GM19025 (cell line): Measurements from ENCODE around the gene AKAP12.

Experiments used
- ATAC-seq: cut with Tn5 transposase; IDR thresholded peaks from one replicate; pipeline ENCODE4 v1.9.1; 2021; ENCODE audit warnings: mild to moderate bottlenecking, low read depth, moderate library complexity; ENCODE audit not compliant: unreplicated experiment

AKAP12 gene

DNA sequence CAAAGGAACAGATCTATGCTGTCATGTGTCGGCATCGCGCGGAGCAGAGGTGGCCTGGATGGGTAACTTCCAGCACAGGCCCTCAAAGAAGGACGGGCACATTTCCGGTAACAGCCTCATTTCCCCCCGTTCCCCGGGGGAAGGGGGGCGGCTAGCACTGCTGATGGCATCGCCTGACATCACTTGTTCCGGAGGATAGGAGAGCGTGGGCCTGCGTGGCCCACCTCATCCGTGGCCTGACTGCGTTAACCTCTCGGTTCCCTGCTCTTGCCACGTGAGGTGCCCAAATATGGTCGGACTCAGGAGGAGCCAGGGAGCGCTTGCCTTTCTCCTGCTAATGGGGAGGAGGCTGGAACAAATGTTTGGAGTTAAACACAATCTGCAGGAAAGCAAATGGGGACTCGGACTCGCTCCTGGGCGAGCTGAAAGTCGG lies at the start of gene AKAP12:
TSS of gene AKAP12 (plus strand) at position 365 of the 433 bp plus-strand sequence. CDS start 596 bp downstream, outside the sequence.
- ATAC-seq, result no peak

- ATAC-seq, result no peak
These were observed 48.2 kb upstream of the AKAP12 start for GRCh38 chr6:151191527-151191926.

DNA sequence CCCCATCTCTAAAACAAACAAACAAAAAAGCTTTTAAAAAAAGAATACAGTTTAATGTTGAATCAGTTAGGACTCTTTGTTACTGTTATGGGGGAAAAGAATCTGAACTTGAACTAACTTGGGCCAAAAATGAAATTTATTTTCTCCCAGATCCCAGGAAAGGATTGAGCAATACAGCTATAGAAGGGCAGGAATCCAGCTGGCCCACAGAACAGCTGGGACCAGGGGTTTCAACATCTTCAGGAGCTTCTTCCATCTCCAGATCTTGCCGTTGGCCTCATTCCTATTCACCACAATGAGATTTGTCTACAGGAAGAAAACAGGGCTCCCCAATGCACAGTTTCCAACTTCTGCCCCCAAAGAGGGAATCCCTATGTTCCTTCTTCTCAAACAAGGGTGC lies 43.2 kb upstream of the AKAP12 start:
- ATAC-seq, result no peak

DNA sequence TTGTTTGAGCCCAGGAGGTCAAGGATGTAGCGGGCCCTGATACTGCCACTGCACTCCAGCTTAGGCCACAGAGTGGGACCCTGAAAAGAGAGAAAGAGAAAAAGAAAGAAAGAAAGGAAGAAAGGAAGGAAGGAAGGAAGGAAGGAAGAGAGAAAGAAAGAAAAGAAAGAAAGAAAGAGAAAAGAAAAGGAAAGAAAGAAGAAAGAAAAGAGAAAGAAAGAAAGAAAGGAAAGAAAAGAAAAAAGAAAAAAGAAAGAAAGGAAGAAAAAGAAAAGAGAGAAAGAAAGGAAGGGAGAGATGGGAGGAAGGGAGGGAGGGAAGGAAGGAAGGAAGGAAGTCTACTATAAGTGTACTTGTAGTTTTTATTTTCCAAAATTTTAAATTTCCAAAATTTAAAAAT lies 42.2 kb upstream of the AKAP12 start:
- ATAC-seq, result no peak

GRCh38 chr6:151199991-151200390 lies 39.8 kb upstream of the AKAP12 start:
- ATAC-seq, result no peak

DNA sequence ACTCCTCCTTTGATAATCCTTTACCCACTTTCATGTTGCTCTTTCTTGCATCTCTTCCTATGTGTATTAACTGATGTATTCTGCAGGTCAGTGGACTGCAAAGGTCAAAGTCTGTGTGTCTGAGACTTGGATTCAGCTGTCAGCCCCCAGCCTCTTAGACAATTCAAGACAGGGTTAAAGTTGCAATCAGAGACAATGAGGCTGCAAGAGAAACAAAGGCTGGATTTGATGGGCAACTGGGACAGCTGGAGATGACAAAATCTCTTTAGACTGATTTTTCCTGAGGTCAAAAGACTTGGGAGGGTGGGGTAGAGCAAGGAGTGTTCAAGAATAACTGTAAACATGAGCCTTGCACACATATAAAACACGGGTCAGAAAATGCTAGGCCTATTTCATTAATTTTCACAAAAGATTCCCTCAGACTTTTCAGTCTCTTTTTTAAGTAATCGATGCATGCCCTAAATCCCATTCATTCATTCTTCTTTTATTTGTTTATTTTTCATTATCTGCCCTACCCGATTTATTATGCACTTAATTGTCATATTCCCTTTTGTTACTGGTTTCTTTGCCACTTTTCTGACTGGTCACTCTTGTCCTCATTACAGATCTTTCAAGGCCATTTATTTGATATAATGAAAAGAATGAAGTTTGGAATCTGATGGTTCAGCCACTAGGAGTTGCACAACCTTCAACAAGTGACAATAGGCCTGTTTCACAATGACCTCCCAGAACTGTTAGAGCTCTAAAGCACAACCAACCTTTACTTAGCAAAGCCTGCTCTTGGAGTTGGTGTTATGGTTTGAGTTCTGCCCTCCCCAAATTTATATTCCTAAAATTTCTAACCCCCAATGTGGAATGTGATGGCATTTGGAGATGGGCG lies 33.8 kb upstream of the AKAP12 start:
- no peak for ATAC-seq

DNA sequence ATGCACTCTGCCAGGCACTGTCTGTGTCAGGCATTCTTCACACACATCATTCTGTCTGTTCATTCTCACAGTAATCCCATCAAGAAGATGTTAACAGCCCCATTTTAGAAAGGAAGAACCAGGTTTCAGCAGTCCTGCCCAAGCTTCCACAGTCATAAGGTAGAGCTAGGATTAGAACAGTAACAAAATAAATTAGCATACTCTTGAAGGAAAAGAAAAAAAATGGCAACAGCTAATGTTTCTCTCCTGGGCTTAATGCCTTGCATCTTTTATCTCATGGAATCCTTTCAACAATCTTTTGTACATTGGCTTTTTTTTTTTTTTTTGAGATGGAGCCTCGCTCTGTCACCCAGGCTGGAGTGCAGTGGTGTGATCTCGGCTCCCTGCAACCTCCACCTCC lies 32.1 kb upstream of the AKAP12 start:
- ATAC-seq, result no peak

GRCh38 chr6:151209071-151209831 lies 30.5 kb upstream of the AKAP12 start:
- ATAC-seq, result no peak

DNA sequence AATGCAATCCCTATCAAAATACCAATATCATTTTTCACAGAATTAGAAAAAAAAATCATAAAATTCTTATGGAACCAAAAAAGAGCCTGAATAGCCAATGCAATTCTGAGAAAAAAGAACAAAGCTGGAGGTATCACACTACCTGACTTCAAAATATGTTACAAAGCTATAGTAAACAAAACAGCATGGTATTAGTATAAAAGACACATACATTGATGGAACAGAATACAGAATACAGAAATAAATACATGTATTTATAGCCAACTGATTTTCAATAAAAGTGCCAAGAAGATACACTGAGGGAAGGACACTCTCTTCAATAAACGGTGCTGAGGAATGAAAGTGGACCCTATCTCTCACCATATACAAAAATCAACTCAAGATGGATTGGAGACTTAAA lies 28.7 kb upstream of the AKAP12 start:
- no peak for ATAC-seq

- ATAC-seq, result no peak
These were observed 26.4 kb upstream of the AKAP12 start for GRCh38 chr6:151213352-151213751.

DNA sequence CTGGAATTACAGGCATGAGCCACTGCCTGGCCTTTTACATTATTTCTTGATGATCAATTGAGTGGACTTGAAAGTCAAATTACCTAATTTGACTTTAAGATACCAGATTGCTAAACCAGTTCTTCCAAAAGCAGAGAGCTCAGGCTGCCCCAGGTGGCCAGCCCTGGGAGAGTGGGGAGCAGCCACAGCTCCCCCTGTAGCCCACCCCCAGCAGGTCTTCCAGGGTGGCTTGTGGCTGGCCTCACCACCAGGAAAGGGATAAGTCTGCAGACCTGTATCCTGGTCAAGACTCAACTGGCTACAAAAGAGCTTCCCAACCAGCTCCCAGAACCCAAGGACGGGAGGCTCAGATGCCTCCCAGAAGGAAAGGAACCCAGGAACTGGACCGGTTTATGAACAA lies 23.8 kb upstream of the AKAP12 start:
- no peak for ATAC-seq

- no peak for ATAC-seq
These were observed 23.0 kb upstream of the AKAP12 start for GRCh38 chr6:151216804-151217203.

DNA sequence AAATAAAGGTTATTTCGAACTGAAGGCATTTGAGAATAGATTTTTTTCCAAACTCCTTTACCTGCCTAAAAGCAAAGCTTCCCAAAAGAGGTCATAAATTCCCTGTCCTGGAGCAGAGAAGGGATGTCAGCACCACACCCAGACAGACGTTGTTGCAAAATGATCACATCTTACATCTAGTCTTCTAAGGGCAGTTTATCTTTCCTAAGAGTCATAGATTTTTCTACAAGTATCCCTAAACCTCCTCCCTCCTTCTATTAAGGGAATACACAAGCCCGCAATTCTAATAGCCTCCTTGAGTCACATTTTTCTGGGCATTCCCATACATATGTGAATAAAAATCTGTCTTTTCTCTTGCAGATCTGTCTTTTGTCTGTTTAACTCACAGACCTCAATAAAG lies 20.6 kb upstream of the AKAP12 start:
- no peak for ATAC-seq

- ATAC-seq, result no peak
These were observed 15.7 kb upstream of the AKAP12 start for GRCh38 chr6:151224076-151224475.

GRCh38 chr6:151225919-151226318 lies 13.8 kb upstream of the AKAP12 start:
- no peak for ATAC-seq

- ATAC-seq, result no peak
These were observed 10.9 kb upstream of the AKAP12 start for GRCh38 chr6:151228788-151229400.

DNA sequence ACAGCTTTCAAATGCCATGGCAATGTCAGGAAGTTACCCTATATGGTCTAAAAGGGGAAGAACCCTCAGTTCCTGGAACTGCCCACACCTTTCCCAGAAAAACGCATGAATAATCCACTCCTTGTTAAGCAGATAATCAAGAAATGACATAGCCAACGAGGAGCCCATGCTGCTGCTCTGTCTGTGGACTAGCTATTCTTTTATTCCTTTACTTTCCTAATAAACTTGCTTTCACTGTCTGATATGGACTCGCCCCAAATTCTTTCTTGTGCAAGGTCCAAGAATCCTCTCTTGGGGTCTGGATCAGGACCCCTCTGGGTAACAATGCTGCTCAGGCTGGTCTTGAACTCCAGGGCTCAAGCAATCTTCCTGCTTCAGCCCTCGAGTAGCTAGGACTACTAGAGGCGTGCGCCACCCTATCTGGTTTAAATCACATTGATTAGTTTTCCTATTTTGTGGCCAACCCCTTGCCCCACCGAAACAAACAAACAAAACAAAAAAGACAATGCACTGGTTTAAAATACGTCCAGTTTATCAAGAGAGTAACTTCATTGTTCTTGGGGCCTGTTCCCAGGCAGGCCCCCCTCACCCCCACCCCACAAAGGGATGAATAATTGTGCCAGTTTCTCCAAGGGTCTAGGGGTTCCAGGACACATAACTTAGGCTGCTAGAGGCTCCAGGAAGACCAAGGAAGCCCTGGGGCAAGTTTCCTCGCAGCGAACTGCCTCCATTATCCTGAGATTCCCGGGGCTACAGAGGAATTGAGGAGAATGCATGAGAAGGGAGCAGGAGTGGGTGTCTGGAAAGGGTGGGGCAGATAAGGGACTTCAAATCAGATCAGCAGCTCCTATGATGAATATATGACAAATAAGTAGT lies 10.1 kb upstream of the AKAP12 start:
- no peak for ATAC-seq

DNA sequence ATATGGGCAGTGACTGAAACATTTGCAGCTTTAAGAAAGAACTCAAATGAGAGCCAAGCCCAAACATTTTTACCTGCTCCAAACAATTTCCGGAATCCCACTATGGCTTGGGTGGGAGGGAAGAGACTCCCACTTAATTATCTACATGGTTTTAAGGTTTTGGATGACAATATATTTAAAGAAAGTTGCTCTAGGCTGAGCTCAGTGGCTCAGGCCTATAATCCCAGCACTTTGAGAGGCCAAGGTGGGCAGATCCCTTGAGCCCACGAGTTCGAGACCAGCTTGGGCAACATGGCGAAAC lies 9.5 kb upstream of the AKAP12 start:
- ATAC-seq, result no peak

DNA sequence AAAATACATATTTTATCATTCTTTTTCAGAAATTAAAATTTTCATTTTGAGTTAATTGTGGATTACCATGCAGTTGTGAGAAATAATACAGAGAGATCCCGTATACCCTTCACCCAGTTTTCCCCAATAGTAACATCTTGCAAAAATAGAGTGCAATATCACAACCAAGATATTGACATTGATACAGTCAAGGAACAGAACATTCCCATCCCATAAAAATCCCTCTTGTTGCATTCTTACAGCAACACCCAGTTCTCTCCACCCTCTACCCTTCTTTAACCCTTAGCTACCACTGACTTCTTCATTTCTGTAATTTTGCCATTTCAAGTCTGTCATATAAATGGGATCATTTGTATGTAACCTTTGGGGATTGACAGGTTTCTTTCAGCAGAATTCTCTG lies 6.9 kb upstream of the AKAP12 start:
- ATAC-seq, result no peak

DNA sequence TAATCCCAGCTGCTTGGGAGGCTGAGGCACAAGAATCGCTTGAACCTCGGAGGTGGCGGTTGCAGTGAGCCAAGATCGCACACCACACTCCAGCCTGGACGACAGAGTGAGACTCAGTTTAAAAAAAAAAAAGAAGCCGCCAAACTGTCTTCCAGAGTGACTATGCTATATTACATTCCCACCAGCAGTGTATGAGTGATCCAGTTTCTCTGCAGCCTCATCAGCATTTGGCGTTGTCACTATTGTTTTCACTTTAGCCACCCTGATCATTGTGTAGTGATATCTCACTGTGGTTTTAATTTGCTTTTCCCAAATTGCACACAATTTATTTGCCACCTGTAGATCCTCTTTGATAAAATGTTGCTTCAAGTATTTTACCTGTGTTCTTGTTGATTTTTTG lies 6.0 kb upstream of the AKAP12 start:
- ATAC-seq, result no peak
